Measurements from ENCODE around the gene ATG7.

ATG7 gene

DNA sequence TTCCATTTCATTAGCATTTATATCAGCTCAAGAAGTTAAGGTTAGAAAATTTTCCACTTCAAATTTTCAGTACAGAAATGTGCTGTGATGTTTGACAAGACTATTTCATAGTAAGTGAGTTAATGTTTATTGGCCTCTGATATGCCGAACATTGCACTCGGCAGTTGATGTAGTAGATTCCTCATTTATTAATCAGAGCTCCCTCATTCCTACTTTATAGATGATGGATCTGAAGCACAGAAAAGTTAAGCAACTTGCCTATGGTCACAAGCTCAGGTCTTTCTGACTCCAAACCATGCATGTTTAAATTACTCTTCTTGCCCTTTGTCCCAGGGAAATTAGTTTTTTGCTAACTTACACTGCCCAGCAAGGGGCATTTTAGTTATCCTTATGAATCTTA lies 92.0 kb downstream of the ATG7 start:
- no peak for DNase-seq

DNA sequence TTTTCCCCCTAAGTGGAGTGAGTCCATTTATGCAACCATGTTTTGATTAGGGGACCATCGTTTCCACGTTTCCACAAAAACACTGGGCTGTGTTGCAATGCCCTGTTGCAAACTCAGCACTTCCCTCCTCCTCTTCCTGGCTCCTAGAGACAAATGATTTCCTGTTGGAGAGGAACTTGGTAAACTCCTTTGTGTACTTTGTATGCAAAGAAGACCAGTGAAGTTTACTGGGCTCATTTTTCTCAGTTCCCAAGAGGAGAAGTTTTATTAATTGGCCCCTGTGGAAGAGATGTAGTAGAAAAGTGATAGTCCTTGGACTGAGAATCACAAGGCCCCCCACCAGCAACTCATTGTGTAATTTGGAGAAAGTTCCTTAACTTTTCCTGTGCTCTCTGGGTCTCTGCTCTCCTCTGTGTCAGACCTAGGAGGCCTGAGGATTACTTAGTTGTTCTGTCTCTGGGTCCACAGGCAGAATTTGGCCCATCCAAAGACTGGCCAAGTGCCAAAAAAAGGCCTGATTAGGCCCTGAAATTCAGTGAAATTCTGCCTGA lies 95.0 kb downstream of the ATG7 start:
- no peak for DNase-seq

DNA sequence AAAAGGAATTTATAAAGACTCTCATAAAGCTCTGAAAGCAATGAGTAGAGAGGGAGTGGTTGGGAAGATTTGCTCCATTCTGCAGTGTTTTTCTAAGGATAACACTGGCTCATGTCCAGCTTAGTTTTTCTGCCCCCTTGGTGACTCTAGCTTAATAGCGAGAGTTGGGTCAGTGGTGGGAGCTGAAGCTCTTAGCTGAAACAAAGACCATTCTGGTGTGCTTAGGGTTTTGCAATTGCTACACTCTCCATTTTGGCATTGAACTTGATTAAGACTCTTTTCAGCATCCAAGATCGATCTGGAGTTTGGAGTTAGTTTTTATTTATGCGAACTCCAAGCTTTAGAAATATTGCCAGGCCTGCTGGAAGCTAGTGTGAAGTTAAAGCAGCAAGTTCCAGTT lies 98.0 kb downstream of the ATG7 start:
- no peak for DNase-seq

DNA sequence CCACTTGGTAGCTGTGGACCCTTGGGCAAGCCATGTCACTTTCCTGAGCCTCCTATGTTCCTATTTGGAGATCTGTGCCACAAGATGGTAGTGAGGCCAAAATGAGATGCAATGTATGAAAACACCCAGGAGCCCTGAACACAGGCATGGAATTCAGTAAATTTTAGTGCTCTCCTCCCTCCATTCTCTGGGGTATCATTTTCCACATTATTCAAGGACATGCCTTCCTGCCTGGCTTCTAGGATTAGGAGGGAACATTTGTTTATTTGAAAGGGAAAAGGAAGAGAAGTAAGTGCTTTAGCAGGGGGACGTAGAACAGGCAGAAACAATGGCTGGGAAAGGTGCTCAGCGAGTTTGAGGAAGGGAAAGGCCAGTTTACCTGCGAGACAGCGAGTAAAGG lies 98.8 kb downstream of the ATG7 start:
- DNase-seq: no peak

DNA sequence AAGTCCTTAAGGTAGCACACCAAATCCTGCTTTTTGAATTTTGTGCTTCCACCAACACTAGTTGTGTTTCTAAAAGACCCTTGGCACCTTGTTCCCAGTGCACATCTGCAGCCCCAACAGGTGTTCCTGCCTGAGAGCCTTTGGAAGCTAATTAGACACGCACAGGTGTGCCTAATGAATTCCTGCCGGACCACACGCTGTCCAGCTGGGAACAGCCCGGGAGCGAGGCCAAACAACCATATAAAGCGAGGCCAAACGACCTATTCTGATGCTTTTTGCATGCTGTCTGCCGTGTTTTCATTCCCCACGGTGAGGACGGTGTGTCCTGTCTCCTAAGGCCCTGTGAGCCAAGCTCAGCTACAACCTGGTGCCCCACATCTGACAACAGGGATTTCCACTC lies 99.5 kb downstream of the ATG7 start:
- no peak for DNase-seq

DNA sequence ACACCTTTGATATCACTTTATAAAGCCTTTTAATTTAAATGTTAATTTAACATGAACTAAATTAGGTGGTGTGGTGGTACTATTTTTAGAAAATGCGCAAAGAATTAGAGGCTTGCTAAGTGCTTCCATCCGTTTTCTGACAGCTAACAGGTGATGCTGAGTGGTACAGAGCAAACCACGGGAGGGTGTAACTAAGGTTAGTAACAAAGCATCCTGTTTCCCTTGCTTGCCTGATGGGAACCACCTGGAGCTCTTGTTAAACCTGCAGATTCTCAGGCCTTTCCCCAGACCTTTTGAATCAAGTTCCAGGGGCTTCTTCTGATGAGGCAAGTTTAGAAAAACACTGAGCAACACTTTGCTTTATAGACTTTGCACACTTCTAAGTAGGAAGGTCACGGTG lies 101.0 kb downstream of the ATG7 start:
- DNase-seq: no peak

DNA sequence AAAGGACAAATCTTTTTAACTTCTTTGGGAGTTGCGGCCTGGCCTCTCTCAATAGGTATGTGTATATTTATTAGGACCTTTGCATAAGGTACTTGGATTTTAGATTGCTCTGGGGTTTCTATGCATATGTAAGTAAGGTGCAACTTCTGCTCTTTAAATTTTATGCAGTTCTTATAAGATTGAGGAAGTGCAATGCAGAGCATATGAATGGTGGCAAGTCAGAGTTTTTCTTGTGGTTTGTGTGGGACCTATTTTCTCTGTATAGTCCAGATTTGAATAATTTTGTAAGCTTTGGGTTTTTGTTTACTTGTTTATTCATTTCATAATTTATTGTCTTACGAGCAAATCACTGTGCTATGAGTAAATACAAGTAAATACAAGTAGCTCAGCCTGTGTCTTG lies 101.5 kb downstream of the ATG7 start:
- DNase-seq: no peak

DNA sequence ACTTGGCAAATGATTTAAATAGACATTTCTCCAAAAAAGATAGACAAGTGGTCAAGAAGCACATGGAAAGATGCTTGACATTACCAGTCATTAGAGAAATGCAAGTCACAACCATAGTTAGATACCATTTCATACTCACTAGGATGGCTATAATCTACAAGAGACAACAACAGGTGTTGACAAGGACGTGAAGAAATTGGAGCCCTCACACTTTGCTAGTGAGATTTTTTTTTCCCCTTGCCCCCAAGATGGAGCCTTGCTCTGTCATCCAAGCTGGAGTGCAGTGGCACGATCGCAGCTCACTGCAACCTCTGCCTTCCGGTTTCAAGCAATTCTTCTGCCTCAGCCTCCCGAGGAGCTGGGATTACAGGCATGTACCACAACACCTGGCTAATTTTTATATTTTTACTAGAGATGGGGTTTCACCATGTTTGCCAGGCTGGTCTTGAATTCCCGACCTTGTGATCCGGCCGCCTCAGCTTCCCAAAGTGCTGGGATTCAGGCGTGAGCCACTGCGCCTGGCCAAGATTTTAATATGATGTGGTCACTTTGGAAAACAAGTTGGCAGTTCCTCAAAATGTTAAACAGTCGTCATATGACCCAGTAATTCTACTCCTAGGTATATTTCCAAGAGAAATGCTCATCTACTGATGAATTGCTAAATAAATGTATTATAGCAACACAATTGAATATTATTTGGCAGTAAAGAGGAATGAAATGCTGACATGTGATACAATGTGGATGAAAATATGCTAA lies 103.3 kb downstream of the ATG7 start:
- no peak for DNase-seq

DNA sequence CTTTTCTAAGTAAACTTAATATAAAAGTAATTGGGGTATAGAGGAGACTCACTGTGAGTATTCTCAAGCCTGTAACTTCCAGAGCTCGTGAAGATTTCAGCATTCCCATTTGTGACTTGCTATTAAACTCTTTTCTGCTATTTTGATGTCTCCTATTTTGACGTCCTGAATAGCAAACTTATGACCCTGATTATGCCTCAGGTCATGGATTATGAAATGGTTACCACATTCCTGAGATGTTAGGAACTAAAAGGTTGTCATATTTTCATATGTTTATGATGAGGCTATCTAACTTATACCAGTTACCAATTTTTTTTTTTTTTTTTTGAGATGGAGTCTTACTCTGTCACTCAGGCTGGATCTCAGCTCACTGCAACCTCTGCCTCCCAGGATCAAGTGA lies 105.5 kb downstream of the ATG7 start:
- no peak for DNase-seq

DNA sequence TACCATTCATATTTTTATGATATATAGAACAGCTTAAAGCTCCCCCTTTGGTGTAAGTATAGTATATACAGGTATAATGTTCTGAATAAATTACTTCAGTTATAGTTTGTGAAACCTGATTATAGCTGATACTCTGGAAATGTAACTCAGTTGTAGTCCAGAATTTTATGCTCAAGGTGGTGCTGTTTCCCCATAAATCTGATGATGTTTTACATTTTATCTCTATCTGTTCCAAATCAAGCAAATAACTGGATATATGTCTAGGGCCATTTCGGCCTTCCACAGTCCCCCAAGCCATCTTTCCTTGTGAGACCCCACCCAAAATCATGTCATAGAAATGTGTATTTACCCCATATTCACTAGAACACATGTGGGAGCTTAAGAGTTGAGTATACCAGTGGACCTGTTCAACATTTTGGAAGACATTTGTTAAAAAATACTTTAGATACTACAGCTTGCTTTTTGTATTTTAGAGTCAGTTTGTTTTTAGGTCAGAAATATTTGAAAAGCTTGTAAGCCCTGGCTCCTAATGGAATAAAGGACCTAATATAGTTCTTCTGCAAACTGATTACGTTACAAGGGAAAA lies 107.1 kb downstream of the ATG7 start:
- DNase-seq: no peak

DNA sequence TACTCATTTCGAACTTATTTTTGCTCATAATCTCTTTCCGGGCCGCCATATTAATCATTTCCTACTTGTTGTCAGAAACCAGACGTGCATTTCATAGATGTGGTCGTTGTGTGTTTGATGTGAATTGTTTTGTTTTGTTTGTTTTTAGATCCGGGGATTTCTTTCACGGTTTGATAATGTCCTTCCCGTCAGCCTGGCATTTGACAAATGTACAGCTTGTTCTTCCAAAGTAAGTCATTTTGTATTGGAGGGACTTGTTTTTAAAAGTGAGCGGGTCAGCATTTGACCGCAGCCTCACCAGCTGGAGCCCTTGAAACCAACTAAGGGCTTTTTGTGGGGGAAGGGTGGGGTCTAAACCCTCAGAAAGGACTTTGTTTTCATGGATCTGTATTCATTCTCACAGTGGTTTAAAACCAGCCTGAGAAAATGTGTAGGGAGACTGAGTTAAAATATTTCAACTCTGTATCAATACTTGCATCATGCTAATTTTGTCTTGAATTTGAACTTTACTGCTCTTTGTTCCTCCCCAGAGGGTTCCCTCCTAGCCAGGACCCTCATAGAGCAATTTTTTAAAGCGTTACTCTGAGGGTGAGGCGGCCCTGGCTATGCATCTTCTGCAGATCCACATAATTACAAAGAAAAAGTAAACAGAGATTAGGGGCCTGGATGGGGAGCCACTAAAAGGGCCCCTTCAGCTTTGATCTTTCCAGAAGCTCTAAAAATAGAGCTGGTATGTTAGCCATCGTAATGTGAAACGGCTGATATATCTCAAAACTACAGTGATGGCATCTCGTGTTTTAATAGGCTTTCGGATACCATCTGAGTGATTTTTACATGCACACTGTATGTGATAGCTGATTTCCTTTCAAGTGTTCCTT lies 107.9 kb downstream of the ATG7 start:
- no peak for DNase-seq

DNA sequence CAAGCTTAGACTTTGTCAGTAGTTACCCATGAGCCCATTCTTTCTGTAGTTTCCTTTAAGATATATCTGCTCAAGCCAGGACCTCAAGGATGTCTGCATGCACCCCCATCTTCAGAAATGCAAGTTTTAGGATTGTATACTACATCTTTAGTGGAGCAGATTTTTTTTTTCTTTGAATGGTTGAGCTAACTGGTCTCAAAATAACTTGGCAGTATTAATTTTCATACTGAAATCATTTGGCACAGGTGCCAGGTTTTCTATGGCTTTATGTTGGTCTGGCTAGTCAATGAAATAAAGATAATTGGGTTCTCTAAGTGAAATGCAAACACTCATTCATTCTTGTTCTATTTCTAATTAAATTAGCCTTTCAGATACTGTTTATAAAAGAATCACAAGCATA lies 108.9 kb downstream of the ATG7 start:
- DNase-seq: no peak

DNA sequence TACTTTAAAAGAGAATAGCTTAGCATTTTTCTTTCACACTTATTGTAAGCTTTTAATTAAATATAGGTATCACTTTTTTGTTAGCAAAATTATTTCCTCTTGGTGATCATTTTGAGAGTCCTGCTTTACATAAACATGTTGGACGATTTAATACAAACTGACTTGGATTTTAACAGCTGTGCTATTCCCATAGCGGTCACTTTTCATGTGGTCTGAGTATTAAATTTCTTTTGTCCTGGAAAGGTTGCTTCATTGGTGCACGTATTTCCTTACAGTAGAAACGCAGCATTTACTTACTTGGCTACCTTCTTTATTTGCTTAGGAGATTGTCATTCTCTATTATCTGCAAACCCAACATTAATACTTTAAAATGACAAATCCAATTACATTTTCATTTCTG lies 109.4 kb downstream of the ATG7 start:
- DNase-seq: no peak

DNA sequence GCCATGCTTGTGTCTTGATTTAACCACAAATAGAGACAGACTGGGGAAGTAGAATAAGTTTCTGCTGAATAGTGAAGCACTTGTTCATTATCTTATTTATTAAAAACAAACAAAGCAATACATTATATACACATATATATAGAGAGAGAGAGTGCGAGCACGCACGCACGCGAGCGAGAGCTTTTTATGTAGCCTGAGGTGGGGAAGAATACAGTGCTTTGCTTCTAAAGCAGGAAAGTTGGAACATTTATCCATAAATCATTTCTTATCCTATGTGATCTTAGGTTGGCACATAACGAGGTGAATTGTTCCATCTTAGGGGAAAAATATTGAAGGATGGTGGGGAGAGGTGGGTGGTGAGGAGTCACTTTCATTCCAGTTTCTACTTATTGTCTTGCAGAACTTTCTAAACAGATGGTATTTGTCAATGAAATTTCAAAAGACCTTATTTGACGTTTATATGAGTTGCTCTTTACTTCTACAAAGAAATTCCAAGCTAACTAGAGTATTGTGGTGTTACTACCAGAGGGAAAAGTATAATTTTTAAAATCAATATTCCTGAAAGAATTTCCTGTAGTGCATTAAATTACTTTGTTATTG lies 110.0 kb downstream of the ATG7 start:
- no peak for DNase-seq

DNA sequence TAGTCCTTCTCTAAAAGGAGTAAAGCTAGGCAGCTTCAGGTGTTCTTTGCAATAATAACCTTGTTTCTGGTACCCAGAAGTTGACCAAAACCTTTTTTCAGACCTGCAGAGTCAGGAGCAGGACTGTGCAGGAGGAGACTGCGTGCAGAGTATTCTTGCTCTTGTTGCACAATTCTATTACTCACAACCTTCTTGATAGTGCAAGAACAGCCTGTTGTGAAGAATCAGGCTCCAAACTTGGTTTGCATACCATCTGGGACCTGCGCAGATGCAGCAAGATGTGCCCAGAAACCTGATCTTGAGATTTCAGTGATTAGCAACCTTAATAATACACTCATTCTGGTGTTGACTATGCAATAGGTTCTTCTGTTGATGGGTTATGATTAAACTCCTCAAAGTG lies 111.9 kb downstream of the ATG7 start:
- DNase-seq: no peak

DNA sequence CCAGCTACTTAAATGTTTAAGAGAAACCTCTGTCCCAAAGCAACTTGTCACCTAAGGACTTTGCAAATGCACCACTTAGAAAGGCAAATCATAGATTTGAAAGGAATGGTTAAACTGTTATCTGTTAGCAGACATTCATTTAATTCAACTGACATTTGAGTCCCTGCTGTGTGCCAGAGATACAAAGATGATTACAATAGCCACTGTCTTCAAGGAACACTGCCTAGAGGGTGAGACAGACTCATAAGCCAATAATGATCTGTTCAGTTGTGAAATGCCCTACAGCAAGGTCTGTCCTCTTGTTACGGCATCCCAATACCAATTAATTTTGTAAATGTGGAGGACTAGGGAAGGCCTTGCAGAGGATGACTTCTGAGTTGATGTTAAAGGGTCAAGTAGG lies 113.1 kb downstream of the ATG7 start:
- no peak for DNase-seq

DNA sequence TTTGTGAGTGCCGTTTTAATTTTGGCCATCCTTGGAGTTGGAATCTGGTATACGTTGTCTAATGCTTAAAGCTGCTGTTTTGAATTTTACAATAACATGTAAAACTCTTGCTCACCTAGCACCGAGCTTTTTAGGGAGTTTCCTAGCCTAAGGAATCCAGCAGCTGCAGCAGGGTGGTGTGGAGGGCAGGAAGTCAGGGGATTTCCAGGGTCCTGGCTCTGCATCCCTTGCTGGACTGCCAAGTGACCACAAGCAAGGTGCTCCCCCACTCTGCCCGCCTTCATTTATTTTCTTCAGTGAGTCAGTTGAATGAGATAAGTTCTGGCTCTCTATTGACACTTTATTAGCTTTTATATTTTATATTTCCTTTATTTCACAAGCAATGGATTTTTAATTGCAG lies 113.7 kb downstream of the ATG7 start:
- DNase-seq: no peak

DNA sequence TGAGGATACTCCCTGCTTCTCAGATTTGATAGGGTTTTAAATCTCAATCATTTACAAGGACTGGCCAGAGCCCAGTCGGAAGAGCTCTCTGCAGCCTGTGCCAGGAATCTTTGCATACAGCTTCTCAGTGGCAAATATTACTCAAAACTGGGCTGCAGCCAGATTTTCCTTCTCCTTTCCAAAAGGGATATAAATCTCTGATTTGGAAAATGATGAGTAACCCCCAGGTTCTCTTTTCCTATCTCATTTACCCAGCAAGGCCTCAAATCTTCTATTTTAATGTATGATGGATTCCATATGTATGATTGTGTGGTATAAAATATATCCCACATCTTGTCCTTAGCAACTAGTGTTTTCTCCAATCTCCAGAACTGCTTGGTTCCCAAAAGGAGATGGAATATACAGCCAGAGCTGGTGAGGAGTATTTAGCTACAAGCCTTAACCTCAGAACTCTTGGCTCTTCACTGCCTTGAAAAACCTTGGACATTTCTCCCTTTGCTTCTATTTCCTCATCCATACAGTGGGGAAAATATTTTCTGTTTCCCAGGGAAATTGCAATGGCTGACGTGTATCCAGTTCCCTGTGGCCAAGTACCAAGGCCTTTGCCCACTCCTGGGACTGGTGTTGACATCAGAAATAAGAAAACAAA lies 114.4 kb downstream of the ATG7 start:
- no peak for DNase-seq

DNA sequence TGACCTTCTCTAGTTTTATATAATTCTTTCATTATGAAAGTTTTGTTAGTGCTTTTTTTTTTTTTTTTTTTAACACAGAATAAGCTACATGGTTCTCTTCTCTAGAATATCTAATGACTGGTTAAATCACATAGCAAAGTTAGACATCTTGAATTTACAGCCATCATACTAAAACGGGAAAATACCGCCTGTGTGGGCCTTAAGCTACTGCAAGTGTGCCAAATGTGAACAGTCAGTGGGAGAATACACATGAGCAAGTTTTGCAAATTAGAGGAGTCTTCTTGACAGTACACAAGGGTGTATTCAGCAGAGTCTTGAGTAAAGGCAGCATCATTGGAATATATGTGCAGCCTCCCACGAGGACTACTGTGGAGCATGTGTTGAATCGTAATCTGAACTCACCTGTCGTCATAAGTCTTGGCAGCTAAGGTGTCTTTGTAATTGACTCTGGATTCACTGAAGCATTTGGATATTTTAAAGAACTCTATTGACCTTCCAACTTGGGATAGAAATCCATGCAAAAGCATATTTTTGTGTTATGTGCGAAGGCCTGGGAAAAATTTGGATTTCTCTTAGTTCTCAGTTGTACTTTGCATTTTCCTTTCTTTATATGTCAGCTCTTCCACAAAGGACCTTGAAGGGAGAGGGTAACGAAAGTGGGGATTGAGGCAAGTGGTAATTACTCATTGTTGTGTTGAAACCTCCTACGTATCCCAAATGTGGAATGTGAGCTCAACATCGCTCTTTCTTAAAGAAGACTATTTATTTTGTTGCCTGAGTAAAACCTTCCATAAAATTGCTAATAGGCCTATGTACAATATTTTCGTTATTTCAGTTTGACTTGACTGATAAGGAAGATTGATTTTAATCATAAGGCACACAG lies 117.4 kb downstream of the ATG7 start:
- no peak for DNase-seq

DNA sequence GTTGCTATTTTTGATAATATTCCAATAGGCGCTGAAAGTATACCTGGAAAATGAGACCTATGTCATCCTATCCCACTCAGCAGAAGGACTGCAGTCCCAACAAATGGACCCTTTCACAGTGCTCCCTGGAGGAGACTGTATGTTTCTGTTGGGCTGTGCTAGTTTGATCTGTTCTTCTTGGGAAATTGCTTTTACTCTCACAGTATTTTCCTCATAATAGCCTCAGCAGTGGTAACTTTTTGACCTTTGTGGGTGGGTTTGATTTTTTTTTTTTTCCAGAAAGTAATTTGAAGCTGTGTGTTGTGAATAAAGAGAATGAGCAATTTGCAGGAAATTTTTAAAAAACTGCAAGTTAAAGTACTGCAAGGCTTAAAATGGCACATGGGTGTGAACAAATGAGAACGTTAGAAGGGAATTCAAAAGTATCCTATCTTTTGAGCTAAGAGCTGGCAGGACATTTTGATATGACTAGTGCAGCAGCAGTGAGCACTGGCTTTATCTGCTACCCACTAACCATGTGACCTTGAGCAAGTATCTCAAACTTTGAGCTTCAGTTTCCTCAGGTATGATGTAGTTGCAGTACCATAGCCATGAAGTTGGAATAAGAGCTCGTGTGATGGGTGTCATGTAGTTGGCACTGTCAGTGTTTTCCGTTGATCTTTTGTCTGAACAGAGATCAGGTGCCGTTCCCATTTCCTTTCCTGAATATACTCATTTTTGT lies 118.4 kb downstream of the ATG7 start:
- DNase-seq: no peak
